K562 (cell line): ENCODE results near the gene TMEM143. TPM values are rescaled to one million over a fixed set of nuclear protein-coding genes. Genes with fewer than 3 reads are reported as not detected.
A peak's percentile ranks its signal among the peaks of the same experiment; 100 is the strongest.

Experiments
- ADNP ChIP-seq: fragments of 200-800 bp; sonication (Bioruptor generic); IDR thresholded peaks from 2 replicates; pipeline ENCODE4 v1.6.1; 2016; ENCODE audit warnings: missing genetic modification characterization, missing compliant biosample characterization
- CBX2 ChIP-seq: fragments of 200-600 bp; sonication (generic); IDR thresholded peaks from one replicate; pipeline ENCODE4 v1.6.1; 2012; ENCODE audit warnings: mild to moderate bottlenecking, low read length, inconsistent platforms; ENCODE audit not compliant: insufficient read depth, poor library complexity, severe bottlenecking
- CEBPG ChIP-seq, 3 experiments: fragments of 200-800 bp in 1 of 3; sonication (Bioruptor generic) in 1 of 3; sonication (generic) in 1 of 3; formaldehyde crosslinking in 1 of 3; IDR thresholded peaks in 2 of 3; conservative IDR thresholded peaks in 1 of 3; 2 replicates each; pipeline versions ENCODE4 v1.6.1 to v1.8.0; 2016 to 2022; ENCODE audit warnings: missing compliant biosample characterization in 2 of 3, missing genetic modification characterization in 2 of 3, mild to moderate bottlenecking in 1 of 3, missing genetic modification reagents in 1 of 3
- DPF2 ChIP-seq: fragments of 450-650 bp; IDR thresholded peaks from 2 replicates; pipeline ENCODE4 v1.6.1; 2016
- E2F5 ChIP-seq: sonication (generic); formaldehyde crosslinking; IDR thresholded peaks from 2 replicates; pipeline ENCODE4 v1.8.0; 2022; ENCODE audit warnings: mild to moderate bottlenecking, missing genetic modification reagents
- HDAC1 ChIP-seq, 2 experiments: fragments of 450-650 bp; IDR thresholded peaks; 2 replicates each; pipeline ENCODE4 v1.6.1; 2016 to 2017; ENCODE audit warnings: inconsistent platforms in 1 of 2, mild to moderate bottlenecking in 1 of 2, moderate library complexity in 1 of 2
- KDM5B ChIP-seq: fragments of 200-600 bp; sonication (generic); IDR thresholded peaks from 2 replicates; pipeline ENCODE4 v1.6.1; 2012; ENCODE audit warnings: low read depth, mild to moderate bottlenecking, moderate library complexity, low read length, control low read depth, inconsistent platforms; ENCODE audit not compliant: insufficient replicate concordance
- MTA3 ChIP-seq: fragments of 450-650 bp; formaldehyde crosslinking; IDR thresholded peaks from 2 replicates; pipeline ENCODE4 v1.6.1; 2017; ENCODE audit warnings: mild to moderate bottlenecking, borderline replicate concordance
- MXI1 ChIP-seq: IDR thresholded peaks from 2 replicates; pipeline ENCODE4 v1.6.1; 2011; ENCODE audit warnings: low read depth, mild to moderate bottlenecking, improper control_type of control experiment, low read length
- STAT5A ChIP-seq: IDR thresholded peaks from 2 replicates; pipeline ENCODE4 v1.6.1; 2012; ENCODE audit warnings: low read length, inconsistent platforms, borderline replicate concordance
- ZBTB11 ChIP-seq, 3 experiments: fragments of 200-800 bp in 1 of 3; fragments of 250-450 bp in 1 of 3; fragments of 450-650 bp in 1 of 3; sonication (Bioruptor Pico) in 1 of 3; sonication (Bioruptor generic) in 1 of 3; formaldehyde crosslinking in 1 of 3; IDR thresholded peaks; 2 replicates each; pipeline versions ENCODE4 v1.6.1 to v1.8.0; 2016 to 2022; ENCODE audit warnings: mild to moderate bottlenecking in 2 of 3, missing genetic modification characterization in 2 of 3, missing compliant biosample characterization in 1 of 3, moderate library complexity in 1 of 3
- ZNF431 ChIP-seq: sonication (generic); formaldehyde crosslinking; IDR thresholded peaks from 2 replicates; pipeline ENCODE4 v1.8.0; 2022; ENCODE audit warnings: mild to moderate bottlenecking, missing genetic modification reagents
- polyA plus RNA-seq, 8 experiments: library from polyadenylated mRNA; depleted of rRNA in 4 of 8; stranded (reverse) in 5 of 8; unstranded in 3 of 8; fragments of >200 nt; fragmentation: Nextera tagmentation in 2 of 8; fragmentation: Illumina TruSeq in 1 of 8; extraction: Ambion mirVana in 2 of 8; extraction: Trizol in 1 of 8; gene quantifications; 2 replicates each; pipeline versions ENCODE4 v1.2.1 to v1.2.3, GENCODE V29; 2011 to 2014; ENCODE audit warnings: inconsistent platforms in 1 of 8, missing spikeins in 1 of 8
- total RNA-seq, 7 experiments: library from RNA; depleted of rRNA in 6 of 7; stranded (reverse); fragments of >200 nt in 6 of 7; fragmentation: Illumina TruSeq in 2 of 7; extraction: Trizol in 2 of 7; gene quantifications; 2 replicates each; pipeline versions ENCODE4 v1.2.1 to v1.2.3, GENCODE V29; 2011 to 2021; ENCODE audit warnings: low replicate concordance in 1 of 7
- TF ChIP-seq, protein P1 (sequence below): sonication (generic); formaldehyde crosslinking; IDR thresholded peaks from 2 replicates; pipeline ENCODE4 v1.8.0; 2022; ENCODE audit warnings: missing genetic modification reagents, mild to moderate bottlenecking, borderline replicate concordance
- TF ChIP-seq, protein P2 (sequence below): fragments of 450-650 bp; formaldehyde crosslinking; IDR thresholded peaks from 2 replicates; pipeline ENCODE4 v1.4.0; 2022; ENCODE audit warnings: missing genetic modification characterization
- TF ChIP-seq, protein P3 (sequence below): fragments of 450-650 bp; formaldehyde crosslinking; IDR thresholded peaks from 2 replicates; pipeline ENCODE4 v1.4.0; 2022; ENCODE audit warnings: mild to moderate bottlenecking, moderate library complexity
- TF ChIP-seq, protein P4 (sequence below): fragments of 450-650 bp; formaldehyde crosslinking; IDR thresholded peaks from 2 replicates; pipeline ENCODE4 v1.4.0; 2022; ENCODE audit warnings: missing genetic modification characterization

TMEM143 gene
- total and polyA plus RNA-seq, 9 of the 15 experiments (the other 6 are each of a cell fraction or from before 2014, with no cell fraction given), result 0.66 to 8.8 (median 4.3) TPM

DNA sequence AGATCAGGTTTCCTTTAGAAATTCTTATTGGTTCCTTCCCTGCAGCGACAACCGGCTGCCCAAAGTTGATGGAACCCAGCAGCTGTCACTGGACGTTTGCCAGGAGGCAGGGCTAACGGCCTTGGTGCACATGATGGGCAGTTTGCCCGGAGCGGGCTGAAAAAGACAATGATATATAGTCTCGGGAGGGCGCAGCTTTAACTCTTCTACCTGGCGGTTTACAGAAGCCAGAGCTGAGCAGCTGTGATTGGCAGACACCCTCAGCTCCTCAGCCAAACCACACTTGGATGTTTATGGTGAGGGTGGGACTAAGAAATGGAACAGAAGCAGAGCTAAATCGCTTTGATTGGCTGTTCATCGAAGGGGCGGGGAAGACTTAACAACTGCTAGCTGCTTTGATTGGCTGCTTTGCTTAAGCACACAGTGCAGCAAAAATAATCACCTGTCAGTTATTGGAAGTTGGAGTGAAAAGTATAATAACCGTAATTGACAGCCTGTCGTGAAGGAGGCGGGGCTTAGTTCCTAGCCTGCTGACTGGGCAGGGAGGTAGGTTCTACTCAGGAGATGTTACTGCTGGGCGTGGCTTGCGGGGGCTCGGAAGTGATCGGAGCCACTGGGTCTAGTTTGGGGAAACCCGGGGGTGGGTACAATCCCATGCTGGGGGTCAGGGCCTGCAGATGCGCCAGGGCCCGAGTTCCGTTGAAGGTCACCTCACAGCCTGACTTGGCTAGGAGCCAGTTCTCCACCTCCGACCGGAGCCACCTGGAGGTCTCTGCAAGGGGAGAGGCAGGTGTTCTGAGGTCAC, 30.9 kb downstream of the TMEM143 start (continued):
- no peak for TF ChIP-seq STAT5A
- TF ChIP-seq ADNP, result no peak
- no peak for TF ChIP-seq ZNF431 (CRISPR knock-in tag)
- TF ChIP-seq E2F5, result no peak
- no peak for TF ChIP-seq ZBTB11 (CRISPR knock-in tag; IDR thresholded peaks at IDR 0.05)
- no peak for TF ChIP-seq MXI1
- TF ChIP-seq DPF2, result 0 out of 2 replicates have a peak, but pooled peaks have one; percentile 54
- no peak for TF ChIP-seq CEBPG (CRISPR knock-in tag; IDR thresholded peaks at IDR 0.05)
- no peak for TF ChIP-seq CEBPG (tag; conservative IDR thresholded peaks at IDR 0.05 in 1 of 2, IDR thresholded peaks at IDR 0.05 in 1 of 2)
- TF ChIP-seq, protein P1, sequence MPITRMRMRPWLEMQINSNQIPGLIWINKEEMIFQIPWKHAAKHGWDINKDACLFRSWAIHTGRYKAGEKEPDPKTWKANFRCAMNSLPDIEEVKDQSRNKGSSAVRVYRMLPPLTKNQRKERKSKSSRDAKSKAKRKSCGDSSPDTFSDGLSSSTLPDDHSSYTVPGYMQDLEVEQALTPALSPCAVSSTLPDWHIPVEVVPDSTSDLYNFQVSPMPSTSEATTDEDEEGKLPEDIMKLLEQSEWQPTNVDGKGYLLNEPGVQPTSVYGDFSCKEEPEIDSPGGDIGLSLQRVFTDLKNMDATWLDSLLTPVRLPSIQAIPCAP (CRISPR knock-in tag), result no peak
- TF ChIP-seq HDAC1 (IDR thresholded peaks at IDR 0.05), result peak in 1 of 2 experiments; percentile 70; a peak in 2 of 4 replicates
- TF ChIP-seq CBX2, result no peak
- peak; percentile 11; the same call in 1 of the 2 replicates for TF ChIP-seq MTA3
- TF ChIP-seq, protein P2, sequence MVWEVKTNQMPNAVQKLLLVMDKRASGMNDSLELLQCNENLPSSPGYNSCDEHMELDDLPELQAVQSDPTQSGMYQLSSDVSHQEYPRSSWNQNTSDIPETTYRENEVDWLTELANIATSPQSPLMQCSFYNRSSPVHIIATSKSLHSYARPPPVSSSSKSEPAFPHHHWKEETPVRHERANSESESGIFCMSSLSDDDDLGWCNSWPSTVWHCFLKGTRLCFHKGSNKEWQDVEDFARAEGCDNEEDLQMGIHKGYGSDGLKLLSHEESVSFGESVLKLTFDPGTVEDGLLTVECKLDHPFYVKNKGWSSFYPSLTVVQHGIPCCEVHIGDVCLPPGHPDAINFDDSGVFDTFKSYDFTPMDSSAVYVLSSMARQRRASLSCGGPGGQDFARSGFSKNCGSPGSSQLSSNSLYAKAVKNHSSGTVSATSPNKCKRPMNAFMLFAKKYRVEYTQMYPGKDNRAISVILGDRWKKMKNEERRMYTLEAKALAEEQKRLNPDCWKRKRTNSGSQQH (CRISPR knock-in tag), result no peak
- TF ChIP-seq, protein P3, sequence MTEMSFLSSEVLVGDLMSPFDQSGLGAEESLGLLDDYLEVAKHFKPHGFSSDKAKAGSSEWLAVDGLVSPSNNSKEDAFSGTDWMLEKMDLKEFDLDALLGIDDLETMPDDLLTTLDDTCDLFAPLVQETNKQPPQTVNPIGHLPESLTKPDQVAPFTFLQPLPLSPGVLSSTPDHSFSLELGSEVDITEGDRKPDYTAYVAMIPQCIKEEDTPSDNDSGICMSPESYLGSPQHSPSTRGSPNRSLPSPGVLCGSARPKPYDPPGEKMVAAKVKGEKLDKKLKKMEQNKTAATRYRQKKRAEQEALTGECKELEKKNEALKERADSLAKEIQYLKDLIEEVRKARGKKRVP, result no peak
- TF ChIP-seq KDM5B, result no peak
- TF ChIP-seq, protein P4, sequence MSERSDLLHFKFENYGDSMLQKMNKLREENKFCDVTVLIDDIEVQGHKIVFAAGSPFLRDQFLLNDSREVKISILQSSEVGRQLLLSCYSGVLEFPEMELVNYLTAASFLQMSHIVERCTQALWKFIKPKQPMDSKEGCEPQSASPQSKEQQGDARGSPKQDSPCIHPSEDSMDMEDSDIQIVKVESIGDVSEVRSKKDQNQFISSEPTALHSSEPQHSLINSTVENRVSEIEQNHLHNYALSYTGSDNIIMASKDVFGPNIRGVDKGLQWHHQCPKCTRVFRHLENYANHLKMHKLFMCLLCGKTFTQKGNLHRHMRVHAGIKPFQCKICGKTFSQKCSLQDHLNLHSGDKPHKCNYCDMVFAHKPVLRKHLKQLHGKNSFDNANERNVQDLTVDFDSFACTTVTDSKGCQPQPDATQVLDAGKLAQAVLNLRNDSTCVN (CRISPR knock-in tag), result no peak
